NOMO-1 (cell line): Measurements from ENCODE around the gene GPR141.
A peak's percentile ranks its signal among the peaks of the same experiment; 100 is the strongest.

Experiments
- DNase-seq, 2 experiments: peaks; one replicate each; lab custom pipeline; 2025; ENCODE audit not compliant: unreplicated experiment in 2 of 2; lab: John Stamatoyannopoulos, UW

Gene GPR141, protein sequence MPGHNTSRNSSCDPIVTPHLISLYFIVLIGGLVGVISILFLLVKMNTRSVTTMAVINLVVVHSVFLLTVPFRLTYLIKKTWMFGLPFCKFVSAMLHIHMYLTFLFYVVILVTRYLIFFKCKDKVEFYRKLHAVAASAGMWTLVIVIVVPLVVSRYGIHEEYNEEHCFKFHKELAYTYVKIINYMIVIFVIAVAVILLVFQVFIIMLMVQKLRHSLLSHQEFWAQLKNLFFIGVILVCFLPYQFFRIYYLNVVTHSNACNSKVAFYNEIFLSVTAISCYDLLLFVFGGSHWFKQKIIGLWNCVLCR

DNA sequence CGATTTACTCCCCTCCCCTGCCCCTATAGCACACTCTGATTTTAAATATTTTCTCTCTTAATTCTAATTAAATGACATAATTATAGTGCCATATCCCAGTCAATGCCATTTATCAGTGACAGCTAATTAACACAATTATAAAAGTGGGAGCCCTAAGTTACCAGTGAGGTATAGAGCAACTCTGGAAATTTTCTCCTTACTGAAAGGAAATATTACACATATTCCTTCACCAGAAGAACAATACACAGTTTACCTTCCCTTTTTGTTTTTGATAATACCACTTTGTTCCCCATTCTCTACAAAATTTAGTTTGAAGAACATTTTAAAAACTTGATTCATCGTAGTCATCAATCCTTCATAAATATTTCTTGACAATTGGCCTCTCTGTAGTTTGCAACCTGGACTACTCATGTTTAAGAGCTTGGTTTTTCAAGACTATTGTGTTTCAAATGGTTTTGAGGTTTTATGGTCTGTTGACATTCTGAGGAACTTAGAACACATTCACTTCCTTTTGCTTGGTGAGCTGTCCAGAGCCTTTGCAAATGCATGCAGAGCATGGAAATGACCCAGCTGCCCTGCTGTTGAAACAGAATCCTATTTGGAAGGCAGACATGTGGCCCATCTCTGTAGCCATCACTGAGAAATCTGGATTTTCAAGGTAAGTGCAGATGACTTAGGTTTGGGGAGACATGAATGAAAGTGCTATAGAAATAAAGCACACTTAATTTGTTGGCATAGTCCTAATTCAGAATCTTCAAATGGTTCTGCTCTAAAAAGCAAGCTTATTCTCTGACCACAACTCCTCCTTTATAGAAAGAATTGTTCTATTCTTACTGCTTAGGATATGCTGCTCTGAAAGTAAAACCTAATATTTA lies at the start of gene GPR141:
Gene GPR141, plus strand, starts transcription at position 521 of the 875 bp plus-strand sequence. CDS start 56,628 bp downstream, outside the sequence.
- peak; percentile 73 to 92 for DNase-seq

DNA sequence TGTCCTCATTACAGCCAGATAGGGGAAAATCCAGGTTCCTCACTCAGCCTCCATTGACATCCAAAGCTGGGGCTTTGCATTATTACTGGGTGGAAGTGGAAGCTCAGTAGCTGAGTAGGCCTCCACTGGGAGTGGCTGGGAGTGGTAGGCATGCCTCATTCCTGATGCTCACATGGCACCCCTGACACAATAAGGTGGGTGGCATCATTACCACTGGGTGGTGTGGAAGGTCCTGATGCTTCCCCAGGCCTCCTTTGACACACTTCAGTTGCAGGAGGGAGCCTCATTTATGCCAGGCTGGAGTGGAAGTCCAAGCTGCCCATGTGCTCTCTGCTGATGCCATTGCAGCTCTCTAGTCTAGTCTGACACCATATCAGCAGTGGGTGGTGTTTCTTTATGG lies 48.2 kb upstream of the GPR141 start:
- DNase-seq, result no peak

DNA sequence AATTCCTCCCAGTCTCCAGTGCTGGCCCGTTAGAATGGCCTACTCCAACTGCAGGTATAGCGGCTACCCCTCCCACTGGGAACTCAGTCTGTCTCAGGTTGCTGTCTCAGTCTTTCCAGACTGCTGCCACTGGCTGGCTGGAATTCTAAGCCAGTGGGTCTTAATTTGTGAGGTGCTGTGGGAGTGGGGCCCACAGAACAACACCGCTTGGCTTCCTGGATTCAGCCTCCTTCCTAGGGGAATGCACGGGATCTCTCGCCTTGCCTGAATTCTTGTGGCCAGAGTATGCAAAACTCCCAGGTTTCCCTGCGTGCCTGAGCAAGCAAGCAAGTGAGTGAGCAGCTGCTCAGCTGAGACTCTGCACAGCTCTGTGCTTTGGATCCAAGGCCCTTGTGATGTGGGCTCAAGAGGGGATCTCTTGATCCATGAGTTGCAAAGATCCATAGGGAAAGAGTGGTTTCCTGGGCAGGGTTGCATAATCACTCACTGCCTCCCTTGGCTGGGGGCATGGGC lies 41.5 kb upstream of the GPR141 start:
- DNase-seq, result no peak

DNA sequence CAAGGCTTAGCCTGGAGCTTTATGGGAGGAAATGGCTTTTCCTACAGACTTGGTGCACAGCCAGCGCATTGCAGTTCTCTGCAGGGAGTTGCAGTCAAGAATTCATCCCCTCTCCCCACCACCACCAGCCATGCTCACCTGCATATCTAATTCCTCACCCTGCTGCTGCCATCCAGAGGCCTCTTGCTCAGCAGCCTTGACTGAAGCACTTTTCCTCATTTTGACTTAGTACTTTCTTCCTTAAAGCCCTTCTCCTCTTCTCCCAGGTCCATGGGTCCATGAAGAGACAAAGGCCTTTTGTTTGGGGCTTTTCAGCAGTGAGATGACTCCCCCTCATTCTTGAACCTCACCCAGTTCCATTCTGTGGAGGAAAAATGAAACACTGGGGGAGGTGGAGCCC lies 39.7 kb upstream of the GPR141 start:
- DNase-seq, result no peak

DNA sequence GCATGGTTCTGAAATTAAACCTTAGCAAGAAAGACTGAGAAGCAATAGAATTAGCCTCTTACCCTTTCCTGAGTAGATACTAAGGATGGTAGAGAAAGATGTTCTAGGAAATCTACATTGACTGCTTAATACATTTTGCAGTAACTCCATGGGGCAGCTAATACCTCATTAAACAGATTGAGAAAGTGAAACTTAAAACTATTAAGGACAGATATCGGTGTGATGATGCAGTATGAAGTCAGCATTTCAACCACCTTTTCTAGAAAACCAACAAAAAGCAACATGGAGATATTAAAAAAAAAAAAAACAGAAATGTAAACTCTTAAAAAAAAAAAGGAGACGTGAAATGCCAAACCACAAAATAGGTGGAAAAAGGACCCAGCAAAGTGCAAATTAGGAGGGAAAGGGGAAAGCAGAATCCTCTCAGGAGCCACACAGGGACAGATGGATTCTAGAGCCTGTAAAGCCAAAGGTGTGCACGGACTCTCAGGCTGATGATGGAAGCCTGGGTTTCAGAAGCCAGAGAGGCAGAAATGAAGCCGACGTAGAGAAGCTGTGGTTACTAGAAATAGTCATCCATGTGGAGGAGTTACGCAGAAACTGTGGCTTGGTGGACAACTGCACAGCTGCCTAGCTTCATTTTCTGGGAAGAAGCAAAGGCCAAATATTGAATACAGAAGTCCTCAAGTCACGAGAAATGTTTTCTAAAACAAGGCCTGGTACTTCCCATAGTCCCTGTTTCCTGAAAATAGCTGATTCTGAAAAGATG lies 38.1 kb upstream of the GPR141 start:
- peak in 1 of 2 experiments; percentile 40 for DNase-seq

DNA sequence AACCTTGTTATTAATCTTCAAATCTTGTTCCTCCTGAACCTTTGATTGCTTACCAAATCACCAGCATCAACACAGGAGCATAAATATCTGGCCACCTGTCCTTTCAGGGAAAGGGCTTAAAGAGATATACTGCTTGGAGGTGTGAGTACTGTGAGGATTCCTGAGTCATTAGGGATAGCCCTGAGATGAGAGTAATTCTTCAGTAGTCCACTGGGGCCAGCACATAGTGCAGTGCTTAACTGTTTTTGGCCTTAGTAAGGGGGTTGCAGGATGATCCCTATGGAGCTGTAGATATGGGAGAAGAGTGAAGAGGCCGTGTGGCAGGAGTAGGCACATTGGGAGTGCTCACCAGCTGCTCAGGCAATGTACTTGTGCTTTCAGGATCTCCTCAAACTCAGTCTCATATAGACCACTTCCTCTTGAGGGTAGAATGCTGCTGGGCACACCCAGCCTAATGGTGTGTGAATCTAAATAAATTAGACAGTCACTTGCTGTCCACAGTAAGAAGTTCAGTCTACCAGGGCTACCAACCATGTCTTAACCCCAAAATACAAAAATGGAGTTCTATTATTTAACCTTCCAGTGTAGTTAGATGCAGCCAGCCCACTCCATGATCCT lies 26.5 kb upstream of the GPR141 start:
- peak; percentile 48 to 49 for DNase-seq

DNA sequence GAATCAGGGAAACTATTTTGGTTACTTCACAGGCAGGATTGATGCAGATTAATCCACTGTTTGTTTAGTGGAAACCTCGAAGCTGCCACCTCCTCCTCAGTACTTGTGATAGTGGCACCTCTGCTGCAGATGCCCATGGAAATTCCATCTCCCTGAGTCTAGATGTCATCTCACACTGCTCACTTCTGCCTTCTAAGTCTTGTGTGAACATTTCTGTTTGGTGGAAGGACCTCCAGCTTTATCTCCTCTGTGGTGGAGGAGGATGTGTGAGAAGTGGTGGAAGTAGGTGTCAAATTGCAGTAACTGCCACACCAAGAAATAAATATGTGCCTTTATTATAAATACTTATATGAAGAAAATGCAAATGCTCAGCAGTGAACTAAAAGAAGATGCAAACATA lies 25.8 kb upstream of the GPR141 start:
- no peak for DNase-seq

DNA sequence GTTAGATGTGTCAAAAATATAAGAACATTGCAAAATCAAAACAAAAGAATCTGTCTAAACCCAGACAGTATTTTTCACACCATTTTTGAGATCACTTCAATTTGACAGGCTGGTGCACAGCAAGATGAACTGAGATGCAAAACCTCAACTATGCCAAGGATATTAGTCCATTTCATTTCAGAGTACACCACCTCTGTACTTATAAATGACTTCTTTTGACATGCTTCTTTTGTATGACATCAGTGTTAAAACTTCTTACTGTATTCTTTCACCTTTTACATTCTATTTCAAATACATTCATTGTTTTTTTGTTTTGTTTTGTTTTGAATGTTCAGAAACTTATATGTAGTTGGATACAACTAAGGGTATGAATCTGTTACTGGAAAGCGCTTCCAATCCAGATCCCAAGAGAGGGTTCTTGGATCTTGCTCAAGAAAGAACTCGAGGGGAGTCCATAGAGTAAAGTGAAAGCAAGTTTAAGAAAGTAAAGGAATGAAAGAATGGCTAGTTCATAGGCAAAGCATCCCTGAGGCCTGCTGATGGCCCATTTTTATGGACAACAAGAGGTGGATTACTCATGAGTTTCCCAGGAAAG lies 23.5 kb upstream of the GPR141 start:
- no peak for DNase-seq

DNA sequence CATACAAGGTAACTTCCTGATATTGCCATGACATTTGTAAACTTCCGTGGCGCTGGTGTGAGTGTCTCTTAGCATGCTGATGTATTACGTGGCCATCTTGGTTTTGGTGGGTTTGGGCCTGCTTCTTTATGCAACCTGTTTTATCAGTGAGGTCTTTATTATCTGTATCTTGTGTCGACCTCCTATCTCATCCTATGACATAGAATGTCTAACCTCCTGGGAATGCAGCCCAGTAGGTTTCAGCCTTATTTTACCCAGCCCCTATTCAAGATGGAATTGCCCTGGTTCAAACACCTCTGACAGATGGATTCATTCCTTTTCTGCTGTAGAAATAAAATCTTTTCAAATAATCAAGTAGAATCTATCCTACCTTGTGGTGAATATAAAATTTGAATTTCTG lies 23.0 kb upstream of the GPR141 start:
- no peak for DNase-seq

DNA sequence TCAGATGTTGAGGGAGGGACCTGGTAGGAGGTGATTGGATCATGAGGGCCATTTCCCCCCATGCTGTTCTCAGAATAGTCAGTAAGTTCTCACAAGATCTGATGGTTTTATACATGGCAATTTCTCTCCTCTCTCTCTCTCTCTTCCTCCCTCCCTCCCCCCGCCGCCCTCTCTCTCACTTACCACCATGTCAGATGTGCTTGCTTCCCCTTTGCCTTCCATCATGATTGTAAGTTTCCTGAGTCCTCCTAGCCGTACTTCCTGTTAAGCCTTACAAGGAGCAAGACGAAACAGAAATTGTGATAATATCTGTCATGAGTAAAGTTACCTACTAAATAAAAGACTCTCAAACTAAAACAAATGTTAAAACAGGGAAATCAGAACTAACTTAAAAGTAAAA lies 19.9 kb upstream of the GPR141 start:
- DNase-seq, result peak; percentile 54 to 67

DNA sequence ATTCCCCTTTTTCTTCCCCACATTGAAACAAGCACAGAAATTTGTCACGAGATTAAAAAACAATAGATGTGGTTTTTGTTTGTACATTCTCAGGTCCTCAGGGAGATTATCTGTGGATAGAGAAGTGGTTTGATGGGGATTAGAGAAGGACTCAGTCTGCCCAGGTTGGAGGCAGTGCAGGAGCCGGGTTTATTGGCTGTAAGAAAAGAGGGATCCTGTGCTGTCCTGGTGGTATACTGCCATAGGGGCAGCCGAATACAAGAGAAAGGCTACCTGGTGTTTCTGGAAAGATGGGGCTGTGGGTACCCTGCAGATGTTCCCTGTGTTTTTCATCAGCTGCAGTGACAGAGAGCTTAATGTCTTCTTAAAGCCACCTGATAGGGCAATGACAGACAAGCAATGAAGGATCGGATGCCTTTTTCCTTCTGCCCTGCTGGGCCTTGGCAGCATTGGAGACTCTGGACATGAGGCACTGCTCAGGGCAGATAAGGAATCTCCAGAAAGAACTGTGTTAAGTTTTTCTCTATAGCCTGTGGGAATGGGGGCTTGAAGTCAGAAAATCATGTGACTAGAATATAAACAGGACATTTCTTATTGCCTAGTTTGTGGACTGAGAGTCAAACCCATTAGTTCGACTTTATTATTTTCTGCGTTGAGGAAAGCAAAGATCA lies 18.1 kb upstream of the GPR141 start:
- no peak for DNase-seq

DNA sequence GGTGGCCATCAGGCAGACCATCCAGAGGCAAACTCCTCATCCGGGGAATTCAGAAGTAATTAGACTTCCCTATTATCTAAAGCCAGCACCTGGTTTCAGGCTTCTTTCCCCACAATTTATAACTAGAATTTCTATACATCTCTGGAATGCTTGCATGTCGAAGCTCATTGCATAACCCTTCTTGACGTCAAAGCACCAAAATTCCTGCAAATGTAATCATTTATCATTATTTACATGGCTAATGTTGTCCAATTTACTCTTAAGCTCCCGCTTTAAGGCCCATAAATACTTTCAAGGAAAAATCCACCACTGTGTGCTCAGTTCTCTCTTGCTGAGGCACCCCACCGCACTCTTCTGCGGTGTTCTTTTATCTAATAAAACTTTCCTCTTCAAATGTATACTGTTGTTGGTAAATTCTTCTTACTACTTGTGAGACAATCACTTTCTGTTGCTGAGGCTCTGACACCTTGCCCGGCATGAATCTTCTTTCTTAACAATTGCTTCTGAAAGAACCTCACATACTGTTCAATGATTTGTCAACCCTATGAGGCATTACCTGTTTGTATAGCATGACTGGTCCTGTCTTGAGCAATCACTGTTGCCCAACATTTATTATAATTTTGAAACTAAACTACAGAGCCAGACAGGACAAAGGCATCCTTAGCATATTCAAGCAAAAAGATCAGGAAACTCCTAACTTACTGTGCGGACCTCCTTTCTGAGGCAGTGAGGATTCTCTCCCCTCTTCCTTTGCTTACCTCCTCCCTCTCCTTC lies 17.4 kb upstream of the GPR141 start:
- peak; percentile 54 to 87 for DNase-seq

DNA sequence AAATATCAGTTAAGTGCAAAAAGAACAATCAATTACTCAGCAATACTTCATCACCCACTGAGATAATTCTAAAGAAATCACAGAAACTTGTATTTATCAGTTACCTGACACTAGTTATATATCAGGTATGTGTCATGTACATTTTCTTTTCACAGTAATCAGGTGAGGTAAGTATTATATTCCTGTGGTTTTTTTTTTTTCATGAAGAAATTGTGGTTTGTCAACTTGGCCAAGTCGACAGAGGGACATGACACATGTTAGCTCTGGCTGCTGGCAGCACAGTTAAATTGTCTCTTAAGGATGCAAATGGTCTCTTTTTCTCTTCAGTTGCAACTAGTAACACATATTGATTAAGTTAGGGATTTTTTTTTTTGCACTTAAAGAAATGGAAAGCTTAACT lies 13.7 kb upstream of the GPR141 start:
- DNase-seq, result peak in 1 of 2 experiments; percentile 16

DNA sequence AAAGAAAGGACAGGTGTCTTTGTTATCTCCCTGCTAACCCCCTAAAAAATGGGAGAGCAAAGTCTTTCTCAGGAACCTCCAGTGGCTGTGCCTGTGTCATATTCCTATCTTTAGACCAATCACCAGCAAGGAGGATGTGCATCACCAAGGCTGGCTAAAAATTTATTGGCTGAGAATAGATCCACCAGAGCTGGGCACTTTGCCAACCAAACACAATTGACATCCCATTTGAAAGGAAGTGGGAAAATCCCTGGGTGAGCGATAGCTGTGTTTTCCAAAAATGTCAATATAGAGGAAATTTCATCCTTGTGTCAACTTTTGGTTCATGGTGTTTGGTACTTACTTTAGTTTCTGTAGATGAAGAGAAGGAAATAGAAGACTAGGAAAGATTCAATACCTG lies 13.1 kb upstream of the GPR141 start:
- DNase-seq, result no peak

DNA sequence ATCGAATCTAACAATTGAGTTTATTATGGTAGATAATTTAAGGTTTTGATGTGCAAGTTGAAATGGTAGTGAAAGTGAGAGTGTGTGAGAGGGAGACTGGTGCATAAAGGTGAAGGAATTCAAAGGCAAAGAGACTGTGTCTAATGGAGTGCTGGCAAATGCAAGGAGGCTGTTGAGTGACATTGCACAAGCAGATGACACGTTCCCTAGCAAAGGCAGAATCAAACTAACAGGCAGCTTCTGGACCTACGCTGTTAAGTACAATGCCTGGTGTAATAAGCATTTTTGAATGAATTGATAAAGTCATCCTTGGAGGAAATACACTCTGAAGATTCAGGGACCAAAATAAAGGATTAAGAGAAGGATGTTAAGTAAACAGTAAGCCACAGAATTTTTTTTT lies 11.7 kb upstream of the GPR141 start:
- DNase-seq, result peak; percentile 15 to 20

DNA sequence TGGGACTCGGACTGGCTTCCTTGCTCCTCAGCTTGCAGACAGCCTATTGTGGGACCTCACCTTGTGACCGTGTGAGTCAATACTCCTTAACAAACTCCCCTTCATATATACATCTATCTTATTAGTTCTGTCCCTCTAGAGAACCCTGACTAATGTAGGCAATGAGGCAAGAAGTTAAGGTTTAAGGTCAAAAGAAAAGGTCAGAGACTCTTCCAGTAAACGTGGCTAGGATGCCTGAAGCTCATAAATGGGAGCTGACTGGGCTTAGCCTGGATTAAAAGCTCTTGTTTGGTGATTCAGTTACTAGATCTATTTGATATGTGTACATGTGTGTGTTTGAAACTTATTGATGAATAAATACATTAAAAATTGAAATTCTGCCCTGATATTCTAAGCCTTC lies 10.6 kb upstream of the GPR141 start:
- no peak for DNase-seq

DNA sequence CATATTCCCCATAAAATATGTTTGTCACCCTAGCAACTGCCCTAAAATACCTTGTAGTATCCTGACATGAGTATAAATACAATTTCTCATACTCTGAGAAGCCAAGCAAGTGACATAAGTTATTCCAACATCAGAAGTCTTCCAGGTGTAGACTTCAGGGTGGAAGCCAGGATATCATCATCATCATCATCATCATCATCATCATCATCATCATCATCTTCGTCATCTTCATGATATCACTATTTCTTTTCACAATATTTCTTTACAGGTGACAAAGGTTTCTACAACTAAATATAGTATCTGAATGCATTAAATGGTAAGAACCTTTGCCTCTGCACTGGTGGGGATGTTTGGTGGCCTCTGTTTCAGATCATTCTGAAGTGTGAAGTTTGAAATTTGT lies 10.0 kb upstream of the GPR141 start:
- DNase-seq, result no peak

DNA sequence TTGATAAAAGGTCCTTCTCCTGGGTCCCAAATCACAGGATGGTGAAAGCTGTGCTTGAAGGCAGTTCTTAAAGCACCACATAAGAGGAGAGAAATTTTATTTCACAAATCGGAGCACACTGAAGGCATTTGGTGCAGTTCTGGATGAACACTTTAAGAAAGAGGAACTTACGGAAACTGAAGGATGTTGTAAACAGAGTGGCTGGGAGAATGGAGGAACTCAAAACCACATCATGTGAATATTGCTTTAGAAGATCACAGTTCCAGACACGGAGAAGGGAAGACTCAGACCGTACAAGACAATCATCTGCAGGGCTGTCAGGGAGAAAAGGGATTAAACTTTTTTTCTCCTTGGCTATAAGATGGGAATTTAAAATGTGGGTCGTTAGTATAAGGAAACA lies 9.0 kb upstream of the GPR141 start:
- peak; percentile 77 to 96 for DNase-seq

DNA sequence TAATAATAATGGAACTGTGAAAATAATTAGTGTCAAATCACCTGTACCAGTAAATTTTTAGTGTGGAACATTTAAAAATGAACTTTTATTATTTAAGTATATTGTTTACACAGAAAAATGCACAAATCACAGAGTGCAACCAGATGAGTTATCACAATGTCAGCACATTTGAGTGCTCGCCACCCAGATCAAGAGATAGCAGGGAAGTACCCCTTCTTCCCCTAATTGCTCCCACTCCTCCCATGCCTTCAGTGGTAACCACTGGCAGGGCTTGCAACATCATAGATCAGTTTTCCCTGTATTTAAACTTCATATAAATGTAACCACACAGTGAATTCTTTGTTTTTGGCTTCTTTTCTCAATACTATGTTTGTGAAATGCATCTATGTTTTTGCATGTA lies 7.8 kb upstream of the GPR141 start:
- DNase-seq, result no peak
